Pons (tissue), 1 donor: Measurements from ENCODE around the gene SLC9A9.

Experiments
- DNase-seq: peaks from one replicate; pipeline ENCODE4 v3.0.0-alpha.2; 2016; ENCODE audit warnings: low spot score

SLC9A9 gene

DNA sequence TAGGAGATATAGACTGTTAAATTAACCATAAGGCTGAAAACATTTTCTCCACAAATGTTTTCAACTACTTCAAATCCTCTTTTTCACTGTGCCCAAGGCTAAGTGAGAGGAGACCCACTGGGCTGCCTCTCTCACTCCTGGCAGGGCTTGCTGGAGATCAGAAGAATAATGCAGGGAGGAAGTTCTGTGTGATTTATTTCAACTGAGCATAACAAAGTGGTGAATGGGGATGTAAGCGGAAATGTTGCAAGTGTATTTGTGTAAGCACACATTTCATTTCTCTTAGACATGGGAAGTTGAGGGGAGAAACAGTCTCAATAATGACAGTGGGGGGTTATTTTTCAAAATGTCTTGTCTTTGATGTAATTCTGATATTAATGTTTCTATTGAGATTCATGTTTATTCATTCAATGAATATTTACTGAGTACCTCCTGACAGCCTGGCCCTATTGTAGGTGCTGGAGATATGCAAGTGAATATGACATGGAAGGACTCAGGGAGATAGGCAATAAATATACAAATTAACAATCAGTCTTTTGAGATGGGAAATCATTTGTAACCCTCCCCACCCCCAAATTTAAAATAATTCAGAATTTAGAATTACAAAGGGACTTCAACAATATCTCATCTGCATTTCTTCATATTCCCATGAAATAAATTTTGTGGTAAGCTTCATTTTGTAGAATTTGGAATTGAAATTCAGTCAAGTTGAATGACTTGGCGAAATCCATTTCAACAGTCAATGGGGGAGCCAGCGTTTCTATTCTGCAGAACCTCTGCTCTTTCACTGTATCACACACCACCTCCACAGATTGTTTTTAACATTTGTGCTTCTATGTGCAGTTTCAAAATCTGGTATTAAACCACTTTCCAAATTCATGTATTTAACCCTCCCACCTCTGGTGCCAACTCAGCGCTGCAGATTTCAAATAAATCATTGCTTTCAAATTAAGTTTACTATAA lies 247.2 kb downstream of the SLC9A9 start:
- DNase-seq, result peak; percentile 58

DNA sequence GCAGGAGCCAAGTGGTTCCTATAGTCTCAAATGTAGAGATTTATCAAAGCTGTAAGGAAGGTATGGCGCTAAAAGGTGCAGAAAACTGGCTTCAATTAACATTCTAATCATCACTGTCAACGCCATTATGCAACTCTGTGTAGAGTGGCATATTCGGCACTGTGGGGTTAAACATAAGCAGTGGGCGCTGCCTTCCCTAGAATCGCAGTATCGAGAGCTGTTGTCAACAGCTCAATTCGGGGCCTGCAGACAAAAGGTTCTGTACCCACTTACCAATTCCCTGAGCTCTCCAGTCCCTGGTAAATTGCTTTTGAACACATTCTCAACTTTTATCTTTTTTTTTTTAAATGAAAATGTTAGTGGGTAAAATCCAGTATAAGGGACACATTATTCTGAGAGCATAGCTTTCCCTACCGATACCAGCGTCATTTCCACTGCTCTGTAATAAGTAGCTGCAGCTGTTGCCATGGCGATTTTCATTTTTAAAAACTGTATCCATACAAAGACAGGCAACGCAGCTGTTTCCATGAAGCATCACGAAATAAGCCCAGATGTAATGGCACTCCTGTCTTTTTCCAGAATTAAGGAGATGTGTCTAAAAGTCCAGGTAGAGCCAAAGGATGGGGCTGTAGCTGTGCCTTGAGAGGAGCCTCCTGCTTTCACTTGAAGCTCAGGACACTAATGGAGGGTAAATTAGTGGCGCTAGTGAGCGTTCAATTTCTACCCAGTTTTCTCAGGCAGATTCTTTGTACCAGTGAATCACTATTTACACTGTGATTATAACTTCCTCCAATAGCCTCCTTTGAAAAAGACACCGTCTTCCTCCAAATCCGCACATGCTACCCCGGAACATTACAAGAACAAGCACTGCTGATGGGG lies 250.3 kb downstream of the SLC9A9 start:
- DNase-seq, result no peak

DNA sequence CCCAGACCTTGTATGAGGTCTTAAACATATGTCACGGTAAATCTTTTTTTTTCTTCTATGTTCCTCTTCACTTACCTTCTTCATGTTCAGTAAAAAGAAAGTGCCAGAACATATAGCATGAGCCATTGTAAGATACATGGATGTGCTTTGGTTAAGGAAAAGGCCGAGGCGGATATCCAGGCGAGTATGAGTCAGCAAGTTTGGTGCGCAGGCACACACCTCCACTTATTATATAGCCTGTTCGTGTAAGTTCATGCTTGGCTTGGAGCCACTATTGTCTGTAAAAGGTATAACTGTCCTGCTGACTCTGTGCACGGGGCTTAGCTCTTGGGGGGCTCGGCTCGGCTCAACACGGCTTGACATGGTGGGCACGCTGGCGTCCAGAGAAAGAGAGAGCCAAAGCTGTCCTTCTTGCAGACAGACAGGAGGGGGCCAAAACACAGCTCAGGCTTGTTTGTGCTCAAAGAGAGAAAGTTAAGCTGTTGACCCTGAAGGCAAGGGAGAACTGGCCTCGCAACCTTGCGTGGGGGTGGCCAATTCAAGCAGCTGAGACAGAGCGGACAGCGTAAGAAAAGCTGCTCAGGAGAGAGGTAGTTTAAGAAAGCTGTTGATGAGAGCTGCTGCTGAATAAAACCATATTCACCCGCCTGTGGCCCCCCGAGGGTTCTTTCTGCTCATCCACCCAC lies 251.2 kb downstream of the SLC9A9 start:
- no peak for DNase-seq

DNA sequence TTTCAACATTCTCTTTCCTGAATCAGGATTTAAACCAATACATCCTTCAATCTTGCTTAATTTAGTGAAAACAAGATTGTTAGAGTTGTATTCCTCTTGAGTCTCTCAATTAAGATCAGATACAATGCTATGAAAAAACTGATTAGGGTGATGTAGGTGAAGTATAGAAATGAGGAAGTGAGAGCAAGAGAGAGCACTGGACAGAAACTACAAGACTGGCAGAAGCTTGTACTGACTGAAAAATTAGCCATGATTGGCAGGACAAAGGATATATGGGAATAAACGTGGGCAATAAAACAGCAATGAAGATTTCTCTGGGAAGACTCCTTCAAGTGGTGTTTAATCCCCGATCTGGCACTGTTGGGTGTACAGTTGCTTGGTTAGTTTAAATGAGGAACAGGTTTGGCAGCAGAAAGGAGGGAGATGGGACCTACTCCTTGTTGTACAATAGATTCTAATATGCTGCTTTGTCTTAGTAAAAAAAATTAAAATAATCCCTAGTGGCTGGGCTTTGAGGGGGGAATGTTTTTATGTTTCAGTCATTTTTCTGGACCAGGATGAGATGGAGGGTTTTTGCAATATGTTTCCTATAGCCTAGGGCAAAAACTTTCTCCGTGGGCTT lies 252.7 kb downstream of the SLC9A9 start:
- DNase-seq, result peak; percentile 36

DNA sequence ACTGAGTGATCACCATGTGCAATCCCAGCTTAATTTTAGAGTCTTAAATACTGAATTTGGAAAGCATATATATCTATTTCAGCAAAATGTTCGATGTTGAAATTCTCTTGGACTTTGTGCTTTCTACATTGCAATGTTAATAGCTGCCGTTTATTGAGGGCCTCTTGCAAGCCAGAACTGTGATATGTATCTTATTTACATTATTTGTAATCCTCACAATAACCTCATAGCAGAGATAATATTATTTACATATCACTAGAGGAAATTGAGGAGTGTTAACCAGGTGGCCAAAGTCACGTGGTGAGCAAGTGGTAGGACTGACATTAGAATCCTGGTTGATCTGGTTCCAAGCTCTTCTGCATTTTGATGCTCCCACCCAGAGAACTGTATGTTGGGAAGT lies 254.1 kb downstream of the SLC9A9 start:
- no peak for DNase-seq

DNA sequence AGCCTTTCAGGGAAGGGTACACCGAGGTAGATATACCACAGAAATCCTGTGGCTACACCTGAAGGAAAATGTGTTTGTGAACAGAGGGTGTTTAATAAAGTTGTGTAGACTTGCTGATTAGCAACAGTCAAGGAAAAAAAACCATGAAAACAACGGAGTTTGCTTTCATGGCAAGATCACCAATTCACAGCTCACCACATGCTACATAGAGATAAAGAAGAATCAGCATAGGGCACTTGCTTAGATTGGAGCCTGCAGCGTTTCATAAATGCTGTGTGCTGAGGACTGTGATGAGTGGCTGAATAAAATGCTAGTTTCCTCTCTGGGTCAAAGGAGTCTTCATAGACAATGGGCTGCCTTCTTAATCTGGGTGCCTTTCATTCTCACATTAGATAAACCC lies 257.6 kb downstream of the SLC9A9 start:
- no peak for DNase-seq

DNA sequence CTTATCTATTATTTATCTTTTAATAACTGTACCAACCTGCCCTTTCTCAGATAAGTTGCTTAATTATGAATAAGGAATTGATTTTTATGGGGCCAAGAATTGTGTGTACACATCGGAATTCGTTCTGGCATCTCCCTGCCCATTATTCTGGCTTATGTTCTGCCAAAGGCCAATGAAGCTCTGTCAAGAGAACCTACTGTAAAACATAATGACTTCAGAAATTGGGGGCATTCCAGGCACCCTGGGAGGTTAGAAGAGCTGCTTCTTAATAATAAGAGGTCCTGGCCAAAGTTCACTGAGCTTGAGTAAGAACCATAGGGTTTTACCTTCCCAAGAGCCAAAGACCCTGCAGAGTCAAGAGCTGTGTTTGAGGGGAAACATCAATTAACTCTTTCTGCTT lies 261.7 kb downstream of the SLC9A9 start:
- no peak for DNase-seq

DNA sequence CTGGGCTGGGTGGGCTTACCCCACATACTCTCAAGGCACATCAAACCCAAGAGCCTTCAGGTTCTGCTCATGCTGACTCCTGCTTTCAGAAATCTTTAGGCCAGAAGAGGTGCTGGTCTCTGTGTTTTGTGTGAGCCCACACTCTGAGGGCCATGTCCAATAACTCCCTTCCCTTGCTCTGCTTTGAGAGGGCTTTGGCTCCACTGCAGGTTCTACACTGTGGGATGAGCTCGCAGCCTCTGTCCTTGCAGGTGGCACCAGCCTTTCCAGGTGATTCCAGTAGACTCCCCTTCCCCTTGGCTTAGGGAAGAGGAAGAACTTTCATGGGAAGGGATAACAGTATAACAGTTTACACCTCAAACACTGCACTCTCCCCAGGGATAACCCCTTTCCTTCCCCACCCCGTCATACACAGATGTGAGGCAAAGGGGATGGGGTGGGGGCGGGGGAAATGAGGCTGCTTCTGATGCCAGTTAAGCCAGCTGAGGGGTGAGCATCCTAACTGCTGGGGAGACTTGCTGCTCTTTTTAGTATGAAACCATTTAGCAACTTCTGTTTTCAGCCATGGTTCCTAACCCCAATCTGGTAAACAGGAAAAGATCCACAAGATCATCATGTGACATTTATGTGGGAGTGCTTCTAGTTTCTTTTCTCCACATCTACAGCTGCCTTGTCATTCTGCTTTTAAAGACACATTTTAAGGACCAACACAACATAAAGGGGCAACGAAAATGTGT lies 262.4 kb downstream of the SLC9A9 start:
- DNase-seq, result peak; percentile 81

DNA sequence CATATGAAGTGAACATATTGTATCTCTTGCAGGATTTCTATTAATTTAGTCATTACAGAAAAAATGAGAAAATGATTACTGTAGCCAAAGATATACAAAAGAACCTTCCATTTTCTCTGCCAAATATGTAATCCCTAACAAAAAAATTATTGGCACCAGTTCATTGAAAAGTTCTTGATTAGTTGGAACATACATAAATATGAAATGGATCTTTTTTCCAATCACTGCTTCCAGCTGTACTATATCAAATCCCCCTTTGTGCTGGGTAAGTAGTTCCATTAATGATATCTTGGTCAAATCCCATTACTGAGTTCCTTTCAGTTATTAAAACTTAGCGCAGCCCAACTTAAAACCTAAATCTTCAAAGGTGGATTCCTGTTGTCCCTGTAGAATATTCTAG lies 263.8 kb downstream of the SLC9A9 start:
- no peak for DNase-seq

DNA sequence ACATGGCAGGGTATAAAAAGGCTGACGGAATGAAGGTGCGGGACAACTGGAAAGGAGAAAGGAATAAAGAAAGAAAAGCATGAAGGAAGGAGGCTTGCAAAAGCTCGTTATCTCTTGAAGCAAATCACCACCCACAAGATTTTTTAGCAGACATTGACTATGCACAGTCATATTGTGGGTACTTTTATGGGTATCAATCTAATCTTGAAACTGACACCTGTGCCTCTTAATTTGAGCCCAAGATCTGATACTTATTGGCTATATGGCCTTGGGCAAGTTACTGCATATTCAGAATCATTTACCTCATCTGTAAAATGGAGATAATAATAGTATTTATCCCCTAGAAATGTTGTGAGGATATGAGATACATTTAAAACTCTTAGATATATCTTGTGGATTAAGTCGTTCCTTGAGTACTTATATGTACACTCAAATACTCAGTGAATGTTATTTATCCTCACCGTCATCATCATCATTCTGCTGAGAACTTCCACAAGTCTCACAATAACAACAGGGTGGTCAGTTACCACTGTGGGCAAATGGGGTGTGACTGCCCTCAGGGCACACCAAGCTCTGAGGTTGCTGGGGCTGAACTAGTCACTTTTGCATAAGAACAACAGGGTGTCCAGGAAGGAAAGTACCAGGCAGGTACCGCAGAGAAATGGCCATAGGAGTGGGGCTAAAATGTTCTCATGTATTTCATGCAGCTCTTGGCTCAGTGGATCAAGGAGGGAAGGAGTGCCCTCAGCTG lies 266.1 kb downstream of the SLC9A9 start:
- DNase-seq, result no peak

DNA sequence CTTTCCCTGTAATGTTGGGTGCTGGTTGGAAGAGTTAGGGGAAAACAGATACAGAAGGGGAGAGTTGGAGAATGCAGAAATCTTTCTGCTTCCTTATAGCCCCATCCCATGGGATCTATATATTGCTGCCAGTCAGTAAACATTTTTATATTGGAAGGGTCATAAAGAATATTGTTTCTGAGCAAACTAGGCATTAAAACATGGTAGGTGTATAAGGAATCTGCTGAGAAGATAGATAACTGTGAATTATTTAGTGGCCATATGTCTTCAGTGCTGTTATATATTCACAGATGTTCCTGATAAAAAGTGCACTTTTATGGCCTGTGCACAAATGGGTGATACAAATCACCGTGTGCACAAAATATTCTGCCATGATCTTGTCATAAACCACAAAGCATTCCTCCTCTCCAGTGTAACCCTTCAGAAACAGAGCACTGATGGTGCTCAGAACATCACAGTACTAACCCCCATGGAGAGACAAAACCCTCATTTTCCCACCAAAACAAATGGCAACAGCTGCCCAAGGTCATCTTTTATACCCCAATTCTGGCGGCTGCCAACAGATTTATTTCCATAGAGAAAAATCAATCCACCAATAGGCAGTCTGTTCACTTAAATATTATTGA lies 269.3 kb downstream of the SLC9A9 start:
- DNase-seq, result no peak

DNA sequence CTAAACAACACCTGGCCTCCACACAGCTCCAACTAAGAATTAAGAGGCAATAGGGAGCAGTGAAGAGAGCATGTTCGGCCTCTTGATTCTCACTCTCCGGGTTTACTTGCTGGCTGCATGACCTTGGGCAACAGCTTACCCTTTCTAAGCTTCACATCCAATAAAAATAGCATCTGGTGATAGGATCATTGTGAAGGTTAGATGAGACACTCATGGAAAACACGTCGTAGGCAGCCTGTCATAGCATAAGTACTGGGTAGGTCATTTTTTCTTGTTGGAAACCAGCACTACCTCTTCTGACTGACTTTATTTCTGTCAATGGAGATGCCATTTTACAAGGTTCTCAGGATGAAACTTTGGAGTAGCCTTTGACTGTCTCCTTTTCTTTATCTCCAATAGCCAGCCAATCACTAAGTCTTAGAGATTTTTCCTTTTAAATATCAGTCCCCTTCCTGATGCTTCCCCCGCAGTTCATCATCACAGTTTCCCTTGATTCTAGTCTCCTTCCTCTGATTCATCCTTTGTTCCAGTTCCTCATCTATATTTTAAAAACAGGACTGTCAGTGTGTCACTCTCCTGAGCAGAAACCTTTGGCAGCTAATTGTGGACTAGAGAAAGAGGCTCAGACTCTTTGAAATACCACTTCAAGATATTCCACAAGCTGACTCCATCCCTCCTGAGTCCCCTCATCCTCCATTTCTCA lies 271.5 kb downstream of the SLC9A9 start:
- DNase-seq, result no peak

DNA sequence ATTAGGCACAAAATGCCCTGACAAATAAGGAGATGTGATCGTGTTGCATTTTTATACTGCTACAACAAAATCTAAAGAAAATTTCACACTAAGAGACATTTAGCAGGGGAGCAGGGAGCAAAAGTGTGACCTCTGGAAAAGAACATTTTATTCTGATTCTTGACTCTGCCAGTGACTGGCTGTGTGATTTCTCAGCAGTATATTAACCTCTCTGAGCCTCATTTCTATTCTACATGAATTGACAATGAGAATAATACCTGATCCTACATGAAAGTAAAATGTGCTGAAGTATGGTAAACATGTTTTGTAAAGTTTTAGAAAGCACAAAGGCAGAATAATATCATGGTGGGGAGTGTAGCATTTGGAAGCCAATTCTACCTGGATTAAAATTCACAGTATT lies 273.3 kb downstream of the SLC9A9 start:
- DNase-seq, result no peak

DNA sequence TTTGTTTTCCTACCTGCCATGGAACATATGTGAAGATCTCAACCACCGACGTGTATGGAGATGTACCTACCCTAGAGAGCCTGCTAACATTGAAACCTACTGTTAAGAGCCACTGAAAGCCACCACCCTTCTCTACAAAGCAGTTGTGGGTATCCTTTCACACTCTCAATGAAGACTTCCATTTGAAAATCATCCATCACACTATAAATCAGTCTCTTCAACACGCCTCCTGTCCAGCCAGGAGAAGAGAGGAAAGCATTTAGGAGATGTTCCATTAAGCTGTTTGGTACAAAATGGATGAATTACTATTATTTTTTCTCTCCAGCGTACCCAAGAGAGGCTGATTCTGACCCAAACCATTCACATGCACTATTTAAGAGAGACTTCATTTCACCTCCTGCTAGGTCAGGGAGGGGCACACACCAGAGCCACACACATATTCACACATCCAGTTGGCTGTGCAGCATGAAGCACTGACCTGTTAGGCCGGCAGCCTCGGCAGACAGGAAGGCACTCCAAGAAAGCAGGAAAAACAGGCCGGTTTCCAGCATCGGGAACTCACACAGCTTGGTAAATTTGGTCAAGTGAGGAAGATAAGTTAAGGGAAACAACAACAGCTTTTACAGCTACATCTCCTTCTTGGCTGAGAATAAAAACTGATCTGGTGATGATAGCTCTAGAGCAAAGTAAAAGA lies 274.5 kb downstream of the SLC9A9 start:
- no peak for DNase-seq

DNA sequence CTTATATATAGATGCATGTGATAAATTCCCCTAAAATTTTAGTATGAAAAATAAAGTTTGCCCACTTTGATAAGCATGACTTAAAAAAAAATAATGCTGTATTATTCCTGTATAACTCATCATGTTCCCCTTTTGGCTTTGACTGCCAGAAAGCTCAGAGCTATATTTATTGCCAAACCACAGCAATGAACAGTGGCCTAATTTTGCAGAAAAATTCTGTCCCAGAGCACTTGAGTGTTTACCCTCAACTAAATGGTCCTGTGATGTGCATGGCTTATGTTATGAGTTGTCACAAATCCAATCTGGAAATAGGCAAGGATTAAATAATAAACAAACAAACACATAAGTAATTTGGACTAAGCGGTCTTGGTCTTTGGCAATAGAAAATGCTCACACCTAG lies 276.7 kb downstream of the SLC9A9 start:
- DNase-seq, result no peak

DNA sequence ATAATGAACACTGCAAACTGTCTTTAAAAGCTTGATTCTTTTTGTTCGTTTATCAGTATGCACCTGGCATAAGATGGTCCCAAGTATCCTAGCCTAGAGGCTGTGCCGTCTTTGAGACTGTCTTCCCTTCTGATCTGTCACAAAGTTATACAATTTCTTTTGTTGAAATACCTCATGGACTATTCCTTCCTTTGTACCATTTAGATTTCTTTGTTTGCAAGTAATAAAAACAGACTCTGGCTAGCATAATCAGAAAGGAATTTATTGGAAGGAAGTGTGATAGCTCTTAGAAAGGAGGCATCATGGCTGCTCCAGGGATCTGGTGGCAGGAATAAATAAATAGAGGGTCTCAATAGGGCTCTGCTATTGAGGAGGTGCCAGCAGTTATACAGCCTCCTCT lies 280.4 kb downstream of the SLC9A9 start:
- no peak for DNase-seq

DNA sequence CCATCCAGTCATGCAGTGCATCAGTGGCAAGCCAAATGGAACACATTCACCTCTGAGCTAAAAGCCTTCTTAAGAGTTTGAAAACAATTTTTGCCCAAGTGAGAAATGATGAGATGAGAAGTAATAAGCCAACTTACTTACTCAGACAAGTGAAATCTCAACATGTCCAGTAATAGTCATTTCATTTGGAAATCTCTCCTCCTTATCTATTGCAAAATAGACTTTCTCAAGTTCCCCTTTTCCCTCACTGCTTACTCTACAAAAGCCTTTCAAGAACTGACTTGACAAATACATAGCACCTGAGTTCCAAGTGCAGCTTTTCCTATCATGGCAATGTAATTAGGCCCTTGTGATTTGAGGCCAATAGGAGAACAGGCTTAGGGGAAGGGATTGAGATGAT lies 282.3 kb downstream of the SLC9A9 start:
- DNase-seq, result peak; percentile 65

DNA sequence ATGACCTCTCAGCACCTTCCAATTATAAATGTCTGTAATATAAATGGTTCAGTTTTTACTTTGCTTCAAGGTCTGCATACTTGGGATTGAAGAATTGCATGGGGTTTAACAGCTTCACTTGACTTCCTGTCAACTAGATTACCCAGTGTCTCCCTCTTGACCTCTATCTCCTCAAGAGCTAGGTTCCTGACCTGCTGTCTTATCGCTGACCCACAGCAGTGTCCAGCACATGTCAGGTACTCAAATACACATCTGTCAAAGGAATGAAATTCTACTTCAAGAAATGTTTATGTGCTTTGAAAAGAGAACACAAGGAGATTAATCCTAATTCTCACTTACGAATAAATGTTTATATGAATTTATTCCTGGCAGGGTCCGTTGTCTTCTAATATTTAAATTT lies 284.5 kb downstream of the SLC9A9 start:
- DNase-seq, result no peak

DNA sequence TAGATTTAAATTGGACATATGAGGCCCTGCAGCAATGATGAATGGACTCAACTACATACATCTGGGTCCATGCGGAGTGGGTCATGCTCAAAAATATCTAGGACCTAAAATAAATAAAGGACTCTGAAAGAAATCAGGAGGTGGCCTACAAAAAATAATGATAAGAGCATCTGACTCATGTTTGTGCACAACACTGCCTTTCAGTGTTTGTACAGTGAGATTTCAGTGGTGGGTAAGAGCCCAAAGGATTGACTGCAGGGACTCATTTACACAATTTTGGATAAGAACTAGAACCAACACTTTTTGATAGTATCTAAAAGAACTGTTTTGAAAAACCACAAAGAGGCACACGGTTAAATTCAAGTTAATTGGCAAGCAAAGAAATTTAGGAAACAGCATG lies 285.5 kb downstream of the SLC9A9 start:
- no peak for DNase-seq
